Liver (tissue), 9 donors: Measurements from ENCODE around the gene LIPC. TPM values are rescaled to one million over a fixed set of nuclear protein-coding genes. Genes with fewer than 3 reads are reported as not detected.

ENCODE experiments used
- DNase-seq: peaks from one replicate; pipeline ENCODE4 v3.0.0-alpha.2; 2017; ENCODE audit warnings: low spot score
- H3K27ac ChIP-seq, 2 donors: one replicate each; pipeline ENCODE4 v1.7.0; 2013; ENCODE audit warnings: inconsistent platforms in 2 of 2, low read length in 2 of 2, control low read depth in 1 of 2, low read depth in 1 of 2, mild to moderate bottlenecking in 1 of 2
- H3K27me3 ChIP-seq, 4 donors: one replicate each; pipeline versions ENCODE4 v1.6.1 to v1.7.0; 2013; ENCODE audit warnings: low read length in 3 of 4, inconsistent platforms in 1 of 4, mild to moderate bottlenecking in 1 of 4, moderate library complexity in 1 of 4; ENCODE audit not compliant: control insufficient read depth in 4 of 4, insufficient read depth in 4 of 4
- H3K36me3 ChIP-seq, 4 donors: one replicate each; pipeline versions ENCODE4 v1.6.1 to v1.7.0; 2013; ENCODE audit warnings: low read length in 3 of 4, mild to moderate bottlenecking in 3 of 4, low read depth in 1 of 4, moderate library complexity in 1 of 4; ENCODE audit not compliant: control insufficient read depth in 4 of 4, insufficient read depth in 3 of 4
- H3K4me1 ChIP-seq, 4 donors: one replicate each; pipeline versions ENCODE4 v1.6.1 to v1.7.0; 2013; ENCODE audit warnings: low read length in 3 of 4, mild to moderate bottlenecking in 3 of 4, moderate library complexity in 1 of 4; ENCODE audit not compliant: control insufficient read depth in 4 of 4, insufficient read depth in 4 of 4
- H3K4me3 ChIP-seq, 3 donors: one replicate each; pipeline versions ENCODE4 v1.6.1 to v1.7.0; 2013; ENCODE audit warnings: low read length in 3 of 3, control low read depth in 1 of 3, low read depth in 1 of 3, mild to moderate bottlenecking in 1 of 3
- H3K9ac ChIP-seq, 2 donors: one replicate each; pipeline ENCODE4 v1.7.0; 2013; ENCODE audit warnings: low read length in 2 of 2, mild to moderate bottlenecking in 2 of 2, moderate library complexity in 2 of 2, control low read depth in 1 of 2, low read depth in 1 of 2
- H3K9me3 ChIP-seq, 4 donors: one replicate each; pipeline versions ENCODE4 v1.6.1 to v1.7.0; 2013; ENCODE audit warnings: low read length in 3 of 4; ENCODE audit not compliant: control insufficient read depth in 4 of 4
- EGR1 ChIP-seq, 2 donors: IDR thresholded peaks; 2 replicates each; pipeline ENCODE4 v1.6.1; 2016 to 2018; ENCODE audit warnings: antibody characterized with exemption in 2 of 2, low read depth in 2 of 2
- FOXA1 ChIP-seq: IDR thresholded peaks from 2 replicates; pipeline ENCODE4 v1.6.1; 2016; ENCODE audit warnings: antibody characterized with exemption
- FOXA2 ChIP-seq: IDR thresholded peaks from 2 replicates; pipeline ENCODE4 v1.6.1; 2016; ENCODE audit warnings: antibody characterized with exemption
- GABPA ChIP-seq, 2 donors: IDR thresholded peaks in 1 of 2; conservative IDR thresholded peaks in 1 of 2; 2 replicates each; pipeline ENCODE4 v1.6.1; 2016; ENCODE audit warnings: antibody characterized with exemption in 2 of 2, mild to moderate bottlenecking in 1 of 2, moderate library complexity in 1 of 2
- HNF4A ChIP-seq, 2 donors: conservative IDR thresholded peaks; 2 replicates each; pipeline ENCODE4 v1.6.1; 2016; ENCODE audit warnings: antibody characterized with exemption in 2 of 2, mild to moderate bottlenecking in 2 of 2
- HNF4G ChIP-seq: IDR thresholded peaks from 2 replicates; pipeline ENCODE4 v1.6.1; 2016; ENCODE audit warnings: antibody characterized with exemption
- JUND ChIP-seq, 2 donors: IDR thresholded peaks; 2 replicates each; pipeline ENCODE4 v1.6.1; 2016; ENCODE audit warnings: antibody characterized with exemption in 2 of 2
- NR2F2 ChIP-seq: IDR thresholded peaks from 2 replicates; pipeline ENCODE4 v1.6.1; 2016; ENCODE audit warnings: antibody characterized with exemption
- RAD21 ChIP-seq, 2 donors: IDR thresholded peaks; 2 replicates each; pipeline ENCODE4 v1.6.1; 2016; ENCODE audit warnings: antibody characterized with exemption in 2 of 2, mild to moderate bottlenecking in 2 of 2
- RXRA ChIP-seq, 2 donors: IDR thresholded peaks; 2 replicates each; pipeline ENCODE4 v1.6.1; 2017 to 2018; ENCODE audit warnings: antibody characterized with exemption in 2 of 2, mild to moderate bottlenecking in 1 of 2
- SP1 ChIP-seq: IDR thresholded peaks from 2 replicates; pipeline ENCODE4 v1.6.1; 2018; ENCODE audit warnings: antibody characterized with exemption, mild to moderate bottlenecking
- TAF1 ChIP-seq: conservative IDR thresholded peaks from 2 replicates; pipeline ENCODE4 v1.6.1; 2016; ENCODE audit warnings: antibody characterized with exemption, mild to moderate bottlenecking
- YY1 ChIP-seq: IDR thresholded peaks from 2 replicates; pipeline ENCODE4 v1.6.1; 2016; ENCODE audit warnings: antibody characterized with exemption, mild to moderate bottlenecking
- WGBS: extraction: QIAGEN DNeasy Blood & Tissue Kit; methylation state at CpG from one replicate; pipeline ENCODE4 v1.1.7; 2013; 5-methylcytosine and 5-hydroxymethylcytosine counted together
- polyA plus RNA-seq, 2 donors: library from polyadenylated mRNA; stranded (reverse) in 1 of 2; unstranded in 1 of 2; fragments of 200-250 nt in 1 of 2; fragments of >200 nt in 1 of 2; fragmentation: Nextera tagmentation in 1 of 2; extraction: Ambion mirVana in 1 of 2; gene quantifications; one replicate each; pipeline versions ENCODE4 v1.2.1 to v1.2.3, GENCODE V29; 2013 to 2015
- total RNA-seq, 2 donors: library from RNA; depleted of rRNA; stranded (reverse); fragments of >200 nt; gene quantifications; one replicate each; pipeline ENCODE4 v1.2.3, GENCODE V29; 2014
- TF ChIP-seq, protein P1 (sequence below): fragments of 150-350 bp; IDR thresholded peaks from 2 replicates; pipeline ENCODE4 v1.5.1; 2017; ENCODE audit warnings: improper control_type of control experiment, low read depth, low read length; ENCODE audit not compliant: missing input control
- TF ChIP-seq, protein P2 (sequence below): IDR thresholded peaks from 2 replicates; pipeline ENCODE4 v1.6.1; 2016; ENCODE audit warnings: antibody characterized with exemption
- TF ChIP-seq, protein P3 (sequence below): IDR thresholded peaks from 2 replicates; pipeline ENCODE4 v1.6.1; 2016; ENCODE audit warnings: antibody characterized with exemption, mild to moderate bottlenecking
- TF ChIP-seq, protein P4 (sequence below): IDR thresholded peaks from 2 replicates; pipeline ENCODE4 v1.6.1; 2016; ENCODE audit warnings: antibody characterized with exemption
- TF ChIP-seq, protein P5 (sequence below): IDR thresholded peaks from 2 replicates; pipeline ENCODE4 v1.6.1; 2016; ENCODE audit warnings: antibody characterized with exemption
- donor health status: healthy.
- donor health status: healthy.
- donor health status: healthy.
- donor health status: healthy.
- donor health status: healthy.

The LIPC gene
- total and polyA plus RNA-seq, 4 donors = 60.1 to 268 (median 131) TPM

DNA sequence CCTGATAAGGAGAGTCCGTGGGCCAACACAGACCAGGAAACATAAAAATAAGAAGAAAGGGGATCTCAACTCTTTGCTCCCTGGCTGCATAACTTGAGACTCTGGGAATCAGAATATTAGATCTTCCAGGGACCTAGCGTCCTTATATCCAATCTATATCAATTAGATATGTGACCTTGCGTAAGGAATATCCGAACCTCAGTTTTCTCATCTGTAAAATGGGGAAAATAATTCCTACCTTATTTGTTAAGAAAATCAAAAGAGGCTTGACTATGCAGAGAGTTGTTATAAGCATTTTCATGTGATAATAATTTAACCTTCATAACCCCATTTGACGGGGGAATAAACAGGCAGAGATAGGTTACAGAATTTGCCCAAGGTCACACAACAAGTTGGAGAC, 7.1 kb upstream of the LIPC start:
- 58% methylated on average over 5 of the region's 5 CpGs for WGBS
- peak overlapping the region; percentile 88 to 91 for H3K27ac ChIP-seq
- DNase-seq = no peak
- TF ChIP-seq YY1 = no peak
- H3K4me1 ChIP-seq = peaks cover 18 to 67% (median 47%) of the 10 kb centered on the region in 4 donors
- H3K36me3 ChIP-seq = no peaks in the 10 kb centered on the region
- peak overlapping the region in 1 of 2 donors; percentile 59 for H3K9ac ChIP-seq
- no peaks in the 10 kb centered on the region for H3K9me3 ChIP-seq
- H3K4me3 ChIP-seq = no peak overlapping the region
- no peaks in the 10 kb centered on the region for H3K27me3 ChIP-seq

DNA sequence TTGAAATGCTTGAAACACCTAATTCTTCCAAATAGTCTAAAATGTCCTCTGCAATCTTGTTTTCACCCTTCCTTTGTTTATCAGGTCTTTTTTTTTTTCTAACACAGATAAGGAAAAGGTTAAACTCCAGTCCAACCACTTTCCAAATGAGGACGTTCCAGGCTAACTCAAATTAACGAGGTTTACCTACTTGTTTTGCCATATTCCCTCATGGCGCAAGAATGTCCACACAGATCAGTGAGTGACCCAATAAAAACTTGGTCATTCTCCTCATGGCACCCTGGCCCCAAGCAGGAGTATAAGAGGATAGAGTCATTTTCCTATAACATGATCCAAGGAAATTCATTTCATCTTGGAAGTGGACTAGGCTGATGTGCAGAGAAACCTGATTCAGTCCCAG, 6.6 kb upstream of the LIPC start:
- WGBS = 27% methylated on average over 3 of the region's 3 CpGs
- Histone ChIP-seq H3K27ac (peak overlapping the region; percentile 88 to 91), H3K27me3 (no peaks in the 10 kb centered on the region), H3K9ac (peak overlapping the region in 1 of 2 donors; percentile 59), H3K36me3 (no peaks in the 10 kb centered on the region), H3K4me1 (peaks cover 18 to 67% (median 43%) of the 10 kb centered on the region in 4 donors), H3K4me3 (no peak overlapping the region), H3K9me3 (no peaks in the 10 kb centered on the region)
- TF ChIP-seq HNF4A (conservative IDR thresholded peaks at IDR 0.05) (peak; percentile 96 to 97), JUND (IDR thresholded peaks at IDR 0.05) (peak; percentile 90 to 96), EGR1 (IDR thresholded peaks at IDR 0.05; ENCODE audit: low read depth in 2 of 2) (peak in 1 of 2 donors; percentile 38), HNF4G (peak; percentile 78), SP1 (peak; percentile 95), TAF1 (peak; percentile 40), YY1 (peak; percentile 89), FOXA1 (peak; percentile 12), GABPA (IDR thresholded peaks at IDR 0.05 in 1 of 2, conservative IDR thresholded peaks at IDR 0.05 in 1 of 2) (peak in 1 of 2 donors; percentile 45), RXRA (IDR thresholded peaks at IDR 0.05) (peak; percentile 99), NR2F2 (peak; percentile 77), RAD21 (IDR thresholded peaks at IDR 0.05) (peak; percentile 70 to 72), FOXA2 (peak; percentile 80)
- TF ChIP-seq, protein P1, sequence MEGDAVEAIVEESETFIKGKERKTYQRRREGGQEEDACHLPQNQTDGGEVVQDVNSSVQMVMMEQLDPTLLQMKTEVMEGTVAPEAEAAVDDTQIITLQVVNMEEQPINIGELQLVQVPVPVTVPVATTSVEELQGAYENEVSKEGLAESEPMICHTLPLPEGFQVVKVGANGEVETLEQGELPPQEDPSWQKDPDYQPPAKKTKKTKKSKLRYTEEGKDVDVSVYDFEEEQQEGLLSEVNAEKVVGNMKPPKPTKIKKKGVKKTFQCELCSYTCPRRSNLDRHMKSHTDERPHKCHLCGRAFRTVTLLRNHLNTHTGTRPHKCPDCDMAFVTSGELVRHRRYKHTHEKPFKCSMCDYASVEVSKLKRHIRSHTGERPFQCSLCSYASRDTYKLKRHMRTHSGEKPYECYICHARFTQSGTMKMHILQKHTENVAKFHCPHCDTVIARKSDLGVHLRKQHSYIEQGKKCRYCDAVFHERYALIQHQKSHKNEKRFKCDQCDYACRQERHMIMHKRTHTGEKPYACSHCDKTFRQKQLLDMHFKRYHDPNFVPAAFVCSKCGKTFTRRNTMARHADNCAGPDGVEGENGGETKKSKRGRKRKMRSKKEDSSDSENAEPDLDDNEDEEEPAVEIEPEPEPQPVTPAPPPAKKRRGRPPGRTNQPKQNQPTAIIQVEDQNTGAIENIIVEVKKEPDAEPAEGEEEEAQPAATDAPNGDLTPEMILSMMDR = no peak
- TF ChIP-seq, protein P2, sequence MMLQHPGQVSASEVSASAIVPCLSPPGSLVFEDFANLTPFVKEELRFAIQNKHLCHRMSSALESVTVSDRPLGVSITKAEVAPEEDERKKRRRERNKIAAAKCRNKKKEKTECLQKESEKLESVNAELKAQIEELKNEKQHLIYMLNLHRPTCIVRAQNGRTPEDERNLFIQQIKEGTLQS = peak; percentile 81
- TF ChIP-seq, protein P3, sequence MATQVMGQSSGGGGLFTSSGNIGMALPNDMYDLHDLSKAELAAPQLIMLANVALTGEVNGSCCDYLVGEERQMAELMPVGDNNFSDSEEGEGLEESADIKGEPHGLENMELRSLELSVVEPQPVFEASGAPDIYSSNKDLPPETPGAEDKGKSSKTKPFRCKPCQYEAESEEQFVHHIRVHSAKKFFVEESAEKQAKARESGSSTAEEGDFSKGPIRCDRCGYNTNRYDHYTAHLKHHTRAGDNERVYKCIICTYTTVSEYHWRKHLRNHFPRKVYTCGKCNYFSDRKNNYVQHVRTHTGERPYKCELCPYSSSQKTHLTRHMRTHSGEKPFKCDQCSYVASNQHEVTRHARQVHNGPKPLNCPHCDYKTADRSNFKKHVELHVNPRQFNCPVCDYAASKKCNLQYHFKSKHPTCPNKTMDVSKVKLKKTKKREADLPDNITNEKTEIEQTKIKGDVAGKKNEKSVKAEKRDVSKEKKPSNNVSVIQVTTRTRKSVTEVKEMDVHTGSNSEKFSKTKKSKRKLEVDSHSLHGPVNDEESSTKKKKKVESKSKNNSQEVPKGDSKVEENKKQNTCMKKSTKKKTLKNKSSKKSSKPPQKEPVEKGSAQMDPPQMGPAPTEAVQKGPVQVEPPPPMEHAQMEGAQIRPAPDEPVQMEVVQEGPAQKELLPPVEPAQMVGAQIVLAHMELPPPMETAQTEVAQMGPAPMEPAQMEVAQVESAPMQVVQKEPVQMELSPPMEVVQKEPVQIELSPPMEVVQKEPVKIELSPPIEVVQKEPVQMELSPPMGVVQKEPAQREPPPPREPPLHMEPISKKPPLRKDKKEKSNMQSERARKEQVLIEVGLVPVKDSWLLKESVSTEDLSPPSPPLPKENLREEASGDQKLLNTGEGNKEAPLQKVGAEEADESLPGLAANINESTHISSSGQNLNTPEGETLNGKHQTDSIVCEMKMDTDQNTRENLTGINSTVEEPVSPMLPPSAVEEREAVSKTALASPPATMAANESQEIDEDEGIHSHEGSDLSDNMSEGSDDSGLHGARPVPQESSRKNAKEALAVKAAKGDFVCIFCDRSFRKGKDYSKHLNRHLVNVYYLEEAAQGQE = peak; percentile 55
- TF ChIP-seq, protein P4, sequence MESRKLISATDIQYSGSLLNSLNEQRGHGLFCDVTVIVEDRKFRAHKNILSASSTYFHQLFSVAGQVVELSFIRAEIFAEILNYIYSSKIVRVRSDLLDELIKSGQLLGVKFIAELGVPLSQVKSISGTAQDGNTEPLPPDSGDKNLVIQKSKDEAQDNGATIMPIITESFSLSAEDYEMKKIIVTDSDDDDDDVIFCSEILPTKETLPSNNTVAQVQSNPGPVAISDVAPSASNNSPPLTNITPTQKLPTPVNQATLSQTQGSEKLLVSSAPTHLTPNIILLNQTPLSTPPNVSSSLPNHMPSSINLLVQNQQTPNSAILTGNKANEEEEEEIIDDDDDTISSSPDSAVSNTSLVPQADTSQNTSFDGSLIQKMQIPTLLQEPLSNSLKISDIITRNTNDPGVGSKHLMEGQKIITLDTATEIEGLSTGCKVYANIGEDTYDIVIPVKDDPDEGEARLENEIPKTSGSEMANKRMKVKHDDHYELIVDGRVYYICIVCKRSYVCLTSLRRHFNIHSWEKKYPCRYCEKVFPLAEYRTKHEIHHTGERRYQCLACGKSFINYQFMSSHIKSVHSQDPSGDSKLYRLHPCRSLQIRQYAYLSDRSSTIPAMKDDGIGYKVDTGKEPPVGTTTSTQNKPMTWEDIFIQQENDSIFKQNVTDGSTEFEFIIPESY = peak; percentile 78
- TF ChIP-seq, protein P5, sequence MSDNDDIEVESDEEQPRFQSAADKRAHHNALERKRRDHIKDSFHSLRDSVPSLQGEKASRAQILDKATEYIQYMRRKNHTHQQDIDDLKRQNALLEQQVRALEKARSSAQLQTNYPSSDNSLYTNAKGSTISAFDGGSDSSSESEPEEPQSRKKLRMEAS = peak; percentile 88
- no peak for DNase-seq
